ENCODE results near the gene AUNIP. TPM values are rescaled to one million over a fixed set of nuclear protein-coding genes. Genes with fewer than 3 reads are reported as not detected.

AUNIP gene
- total and polyA plus RNA-seq, 9 donors: 0.76 to 1.8 (median 1.2) TPM

- DNase-seq: no peak
- H3K27me3 ChIP-seq (ENCODE audit: control insufficient read depth, insufficient read depth, low read length): no peaks in the 10 kb centered on the region
- H3K36me3 ChIP-seq (ENCODE audit: control insufficient read depth, insufficient read depth, low read length): peaks cover 94% of the 10 kb centered on the region
- 95% methylated on average over 8 of the region's 13 CpGs for WGBS (ENCODE audit: insufficient coverage)
- H3K9me3 ChIP-seq (replicated peaks; ENCODE audit: control insufficient read depth, low read depth, low read length): no peaks in the 10 kb centered on the region
- peaks cover 13% of the 10 kb centered on the region for H3K4me1 ChIP-seq (ENCODE audit: control insufficient read depth, insufficient read depth, low read length)
- H3K4me3 ChIP-seq (ENCODE audit: low read length): no peak overlapping the region
- no peak overlapping the region for H3K27ac ChIP-seq (ENCODE audit: low read length)
These were observed 47.7 kb downstream of the AUNIP start for GRCh38 chr1:25811384-25812082.

GRCh38 chr1:25810341-25811299, 48.6 kb downstream of the AUNIP start:
- H3K27ac ChIP-seq (ENCODE audit: low read length): no peak overlapping the region
- H3K4me1 ChIP-seq (ENCODE audit: control insufficient read depth, insufficient read depth, low read length): peaks cover 22% of the 10 kb centered on the region
- 30% methylated on average over 17 of the region's 21 CpGs for WGBS (ENCODE audit: insufficient coverage)
- H3K36me3 ChIP-seq (ENCODE audit: control insufficient read depth, insufficient read depth, low read length): peaks cover 93% of the 10 kb centered on the region
- peak; percentile 59 for DNase-seq
- no peaks in the 10 kb centered on the region for H3K27me3 ChIP-seq (ENCODE audit: control insufficient read depth, insufficient read depth, low read length)
- no peak overlapping the region for H3K4me3 ChIP-seq (ENCODE audit: low read length)
- H3K9me3 ChIP-seq (replicated peaks; ENCODE audit: control insufficient read depth, low read depth, low read length): no peaks in the 10 kb centered on the region

GRCh38 chr1:25809929-25810328, 49.3 kb downstream of the AUNIP start:
- H3K27me3 ChIP-seq (ENCODE audit: control insufficient read depth, insufficient read depth, low read length): no peaks in the 10 kb centered on the region
- WGBS (ENCODE audit: insufficient coverage): 62% methylated on average over 5 of the region's 7 CpGs
- peaks cover 95% of the 10 kb centered on the region for H3K36me3 ChIP-seq (ENCODE audit: control insufficient read depth, insufficient read depth, low read length)
- no peak for DNase-seq
- H3K4me3 ChIP-seq (ENCODE audit: low read length): no peak overlapping the region
- H3K4me1 ChIP-seq (ENCODE audit: control insufficient read depth, insufficient read depth, low read length): peaks cover 29% of the 10 kb centered on the region
- no peak overlapping the region for H3K27ac ChIP-seq (ENCODE audit: low read length)
- H3K9me3 ChIP-seq (replicated peaks; ENCODE audit: control insufficient read depth, low read depth, low read length): no peaks in the 10 kb centered on the region

GRCh38 chr1:25809283-25809926, 49.9 kb downstream of the AUNIP start:
- Histone ChIP-seq H3K27ac (ENCODE audit: low read length) (no peak overlapping the region), H3K36me3 (ENCODE audit: control insufficient read depth, insufficient read depth, low read length) (peaks cover 94% of the 10 kb centered on the region), H3K4me3 (ENCODE audit: low read length) (no peak overlapping the region), H3K9me3 (replicated peaks; ENCODE audit: control insufficient read depth, low read depth, low read length) (no peaks in the 10 kb centered on the region), H3K4me1 (ENCODE audit: control insufficient read depth, insufficient read depth, low read length) (peaks cover 30% of the 10 kb centered on the region), H3K27me3 (ENCODE audit: control insufficient read depth, insufficient read depth, low read length) (no peaks in the 10 kb centered on the region)
- WGBS (ENCODE audit: insufficient coverage): 72% methylated on average over 16 of the region's 18 CpGs
- no peak for DNase-seq

- H3K36me3 ChIP-seq (ENCODE audit: control insufficient read depth, insufficient read depth, low read length): peaks cover 87% of the 10 kb centered on the region
- no peak overlapping the region for H3K4me3 ChIP-seq (ENCODE audit: low read length)
- H3K27ac ChIP-seq (ENCODE audit: low read length): no peak overlapping the region
- DNase-seq: no peak
- H3K9me3 ChIP-seq (replicated peaks; ENCODE audit: control insufficient read depth, low read depth, low read length): no peaks in the 10 kb centered on the region
- no peaks in the 10 kb centered on the region for H3K27me3 ChIP-seq (ENCODE audit: control insufficient read depth, insufficient read depth, low read length)
- WGBS (ENCODE audit: insufficient coverage): 83% methylated on average over 30 of the region's 34 CpGs
- peaks cover 34% of the 10 kb centered on the region for H3K4me1 ChIP-seq (ENCODE audit: control insufficient read depth, insufficient read depth, low read length)
These were observed 50.6 kb downstream of the AUNIP start for GRCh38 chr1:25808481-25809244.

- no peak for DNase-seq
- Histone ChIP-seq H3K36me3 (ENCODE audit: control insufficient read depth, insufficient read depth, low read length) (peaks cover 80% of the 10 kb centered on the region), H3K9me3 (replicated peaks; ENCODE audit: control insufficient read depth, low read depth, low read length) (no peaks in the 10 kb centered on the region), H3K4me3 (ENCODE audit: low read length) (no peak overlapping the region), H3K4me1 (ENCODE audit: control insufficient read depth, insufficient read depth, low read length) (peaks cover 34% of the 10 kb centered on the region), H3K27ac (ENCODE audit: low read length) (no peak overlapping the region), H3K27me3 (ENCODE audit: control insufficient read depth, insufficient read depth, low read length) (no peaks in the 10 kb centered on the region)
- 82% methylated on average over 10 of the region's 20 CpGs for WGBS (ENCODE audit: insufficient coverage)
These were observed 51.5 kb downstream of the AUNIP start for GRCh38 chr1:25807480-25808390.

- Histone ChIP-seq H3K9me3 (replicated peaks; ENCODE audit: control insufficient read depth, low read depth, low read length) (no peaks in the 10 kb centered on the region), H3K27me3 (ENCODE audit: control insufficient read depth, insufficient read depth, low read length) (no peaks in the 10 kb centered on the region), H3K4me3 (ENCODE audit: low read length) (no peak overlapping the region), H3K27ac (ENCODE audit: low read length) (peak overlapping the region; percentile 57), H3K36me3 (ENCODE audit: control insufficient read depth, insufficient read depth, low read length) (peaks cover 71% of the 10 kb centered on the region), H3K4me1 (ENCODE audit: control insufficient read depth, insufficient read depth, low read length) (peaks cover 34% of the 10 kb centered on the region)
- 62% methylated on average over 3 of the region's 4 CpGs for WGBS (ENCODE audit: insufficient coverage)
- DNase-seq: peak; percentile 72
These were observed 52.8 kb downstream of the AUNIP start for GRCh38 chr1:25806418-25806817.

- DNase-seq: peak; percentile 74
- 75% methylated on average over 2 of the region's 3 CpGs for WGBS (ENCODE audit: insufficient coverage)
- H3K27ac ChIP-seq (ENCODE audit: low read length): peak overlapping the region; percentile 57
- no peaks in the 10 kb centered on the region for H3K9me3 ChIP-seq (replicated peaks; ENCODE audit: control insufficient read depth, low read depth, low read length)
- no peaks in the 10 kb centered on the region for H3K27me3 ChIP-seq (ENCODE audit: control insufficient read depth, insufficient read depth, low read length)
- H3K4me3 ChIP-seq (ENCODE audit: low read length): no peak overlapping the region
- peaks cover 35% of the 10 kb centered on the region for H3K4me1 ChIP-seq (ENCODE audit: control insufficient read depth, insufficient read depth, low read length)
- H3K36me3 ChIP-seq (ENCODE audit: control insufficient read depth, insufficient read depth, low read length): peaks cover 66% of the 10 kb centered on the region
These were observed 53.4 kb downstream of the AUNIP start for GRCh38 chr1:25805863-25806225.

Measured in muscle of leg (tissue), 11 donors.